ENCODE results near the gene CLDN4. TPM values are rescaled to one million over a fixed set of nuclear protein-coding genes. Genes with fewer than 3 reads are reported as not detected.

CLDN4 gene
- total and polyA plus RNA-seq, 9 of the 15 experiments (the other 6 are each of a cell fraction or from before 2014, with no cell fraction given), result 0.05 to 0.60 (median 0.06) TPM; not detected in 3

DNA sequence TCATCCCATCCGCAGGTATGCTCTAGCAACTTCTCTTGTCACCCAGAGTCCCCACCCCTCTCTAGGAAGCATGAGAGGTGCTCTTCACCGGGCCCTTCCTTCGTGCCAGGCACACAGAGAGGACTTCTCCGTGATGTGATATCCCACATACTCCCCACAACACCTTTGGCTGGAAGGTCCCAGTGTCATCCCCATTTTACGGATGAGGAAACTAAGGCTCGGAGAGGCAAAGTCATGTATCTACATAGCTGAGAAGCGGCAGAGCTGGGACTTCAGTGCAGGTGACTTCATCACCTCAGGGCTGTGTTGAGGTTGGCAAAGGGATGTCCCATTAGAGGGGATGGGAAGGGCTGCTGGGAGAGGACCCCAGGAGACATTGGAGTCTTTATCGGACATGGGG, 45.6 kb downstream of the CLDN4 start:
- no peak overlapping the region for H3K4me3 ChIP-seq
- in situ Hi-C loops (cut with MboI) (loop anchor here (10.0 kb wide), 1 partner anchor 328 kb away; no protein-coding TSS in a partner anchor), intact Hi-C loops (cut with micrococcal nuclease) (no loop called here)
- H3K9me1 ChIP-seq (ENCODE audit: control insufficient read depth, insufficient read depth, low read length), result no peaks in the 10 kb centered on the region
- ATAC-seq (no peak), DNase-seq (ENCODE audit: extremely low read depth in 1 of 4, low spot score in 3 of 4) (no peak), FAIRE-seq (no peak)
- POLR2A ChIA-PET, result no interaction called here
- BruUV-seq (replicated peaks), result no TSS peak
- H2AFZ ChIP-seq (ENCODE audit: low read depth, low read length), result no peak overlapping the region
- no peaks in the 10 kb centered on the region for H3K79me2 ChIP-seq (ENCODE audit: control insufficient read depth, insufficient read depth, low read length)
- no peak overlapping the region for H3K9ac ChIP-seq (ENCODE audit: insufficient read depth in 1 of 2, low read depth in 2 of 2, low read length in 2 of 2)
- 29% methylated on average over 8 of the region's 8 CpGs for WGBS (ENCODE audit: insufficient coverage, low coverage, missing lambda C conversion rate)
- H3K9me3 ChIP-seq (replicated peaks; ENCODE audit: control insufficient read depth, insufficient read depth, low read depth, low read length), result no peaks in the 10 kb centered on the region
- no peak overlapping the region for H3K27ac ChIP-seq (ENCODE audit: extremely low read depth, low read depth, low read length)
- H3K36me3 ChIP-seq (ENCODE audit: control insufficient read depth, insufficient read depth, low read length), result no peaks in the 10 kb centered on the region
- TF ChIP-seq KLF10 (CRISPR knock-in tag; IDR thresholded peaks at IDR 0.05) (no peak), BCOR (IDR thresholded peaks at IDR 0.05) (peak; percentile 63), RBM25 (IDR thresholded peaks at IDR 0.05; ENCODE audit: low read depth, low read length, severe bottlenecking) (peak; percentile 86), KDM1A (IDR thresholded peaks at IDR 0.05) (peak; percentile 30 to 61; a peak in 2 of 4 replicates)
- H3K4me1 ChIP-seq (replicated peaks in 1 of 2; ENCODE audit: control insufficient read depth in 2 of 2, insufficient read depth in 2 of 2, low read length in 2 of 2), result peaks cover 0 to 18% of the 10 kb centered on the region in 2 experiments; a peak in 2 of 5 replicates
- H3K4me2 ChIP-seq (ENCODE audit: insufficient read depth, low read length), result no peak overlapping the region
- H3K27me3 ChIP-seq (ENCODE audit: control insufficient read depth in 2 of 2, insufficient read depth in 2 of 2, low read length in 2 of 2), result peaks cover 21 to 75% of the 10 kb centered on the region in 2 experiments
- CTCF ChIA-PET (ENCODE audit: low intra/inter-chr PET ratio), result no interaction called here
- H4K20me1 ChIP-seq (replicated peaks; ENCODE audit: control insufficient read depth, insufficient read depth, low read length), result peaks cover 34% of the 10 kb centered on the region

DNA sequence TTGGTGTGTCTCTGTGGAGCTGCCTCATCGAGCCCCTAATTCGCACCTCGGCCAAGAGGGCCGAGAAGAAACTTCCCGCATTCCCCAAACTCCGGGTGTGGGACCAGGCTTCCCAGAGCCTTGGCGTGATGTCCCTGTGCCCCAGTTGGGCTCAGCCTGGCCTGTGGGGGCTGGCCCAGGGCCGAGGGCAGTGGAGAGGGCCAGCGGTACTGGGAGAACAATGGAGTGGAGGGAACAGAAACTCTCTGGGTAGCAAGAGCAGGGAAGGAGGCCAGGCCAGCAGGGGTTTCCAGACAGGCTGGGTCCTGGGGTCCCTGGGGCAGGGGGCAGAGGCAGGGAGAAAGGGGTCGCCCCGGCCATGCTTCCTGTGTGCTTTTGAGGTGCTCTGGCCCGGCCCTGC, 46.2 kb downstream of the CLDN4 start:
- Histone ChIP-seq H2AFZ (ENCODE audit: low read depth, low read length) (no peak overlapping the region), H3K4me1 (replicated peaks in 1 of 2; ENCODE audit: control insufficient read depth in 2 of 2, insufficient read depth in 2 of 2, low read length in 2 of 2) (peaks cover 0 to 12% of the 10 kb centered on the region in 2 experiments; a peak in 2 of 5 replicates), H3K27me3 (ENCODE audit: control insufficient read depth in 2 of 2, insufficient read depth in 2 of 2, low read length in 2 of 2) (peaks cover 21 to 73% of the 10 kb centered on the region in 2 experiments), H3K9ac (ENCODE audit: insufficient read depth in 1 of 2, low read depth in 2 of 2, low read length in 2 of 2) (peak overlapping the region in 1 of 2 experiments; percentile 37; a peak in 1 of 4 replicates), H3K9me1 (ENCODE audit: control insufficient read depth, insufficient read depth, low read length) (no peaks in the 10 kb centered on the region), H3K79me2 (ENCODE audit: control insufficient read depth, insufficient read depth, low read length) (no peaks in the 10 kb centered on the region), H3K9me3 (replicated peaks; ENCODE audit: control insufficient read depth, insufficient read depth, low read depth, low read length) (no peaks in the 10 kb centered on the region), H3K27ac (ENCODE audit: extremely low read depth, low read depth, low read length) (no peak overlapping the region), H3K4me2 (ENCODE audit: insufficient read depth, low read length) (no peak overlapping the region), H4K20me1 (replicated peaks; ENCODE audit: control insufficient read depth, insufficient read depth, low read length) (peaks cover 36% of the 10 kb centered on the region), H3K36me3 (ENCODE audit: control insufficient read depth, insufficient read depth, low read length) (no peaks in the 10 kb centered on the region), H3K4me3 (no peak overlapping the region)
- WGBS (ENCODE audit: insufficient coverage, low coverage, missing lambda C conversion rate), result 14% methylated on average over 12 of the region's 12 CpGs
- ChIA-PET POLR2A (no interaction called here), CTCF (ENCODE audit: low intra/inter-chr PET ratio) (no interaction called here)
- no peak for FAIRE-seq
- ATAC-seq, result no peak
- intact Hi-C loops (cut with micrococcal nuclease), result no loop called here
- DNase-seq (ENCODE audit: extremely low read depth in 1 of 4, low spot score in 3 of 4), result no peak
- in situ Hi-C loops (cut with MboI), result loop anchor here (10.0 kb wide), 1 partner anchor 328 kb away; no protein-coding TSS in a partner anchor
- no TSS peak for BruUV-seq (replicated peaks)
- no peak for TF ChIP-seq NFIX (CRISPR knock-in tag; IDR thresholded peaks at IDR 0.05; ENCODE audit: low read depth)
- no peak for TF ChIP-seq SREBF2 (CRISPR knock-in tag; IDR thresholded peaks at IDR 0.05)
- no peak for TF ChIP-seq ZNF212 (CRISPR knock-in tag; IDR thresholded peaks at IDR 0.05)
- no peak for TF ChIP-seq ILK (tag; IDR thresholded peaks at IDR 0.05; ENCODE audit: borderline replicate concordance, low read depth)
- TF ChIP-seq HMGN3 (IDR thresholded peaks at IDR 0.05; ENCODE audit: borderline replicate concordance, extremely low read depth, insufficient read length, low read depth, low read length), result no peak
- no peak for TF ChIP-seq IFI16 (CRISPR knock-in tag; IDR thresholded peaks at IDR 0.05)
- TF ChIP-seq CBFA2T2 (conservative IDR thresholded peaks at IDR 0.05), result no peak
- TF ChIP-seq, protein P1, sequence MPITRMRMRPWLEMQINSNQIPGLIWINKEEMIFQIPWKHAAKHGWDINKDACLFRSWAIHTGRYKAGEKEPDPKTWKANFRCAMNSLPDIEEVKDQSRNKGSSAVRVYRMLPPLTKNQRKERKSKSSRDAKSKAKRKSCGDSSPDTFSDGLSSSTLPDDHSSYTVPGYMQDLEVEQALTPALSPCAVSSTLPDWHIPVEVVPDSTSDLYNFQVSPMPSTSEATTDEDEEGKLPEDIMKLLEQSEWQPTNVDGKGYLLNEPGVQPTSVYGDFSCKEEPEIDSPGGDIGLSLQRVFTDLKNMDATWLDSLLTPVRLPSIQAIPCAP (CRISPR knock-in tag; IDR thresholded peaks at IDR 0.05; ENCODE audit: borderline replicate concordance), result no peak
- TF ChIP-seq, protein P2, sequence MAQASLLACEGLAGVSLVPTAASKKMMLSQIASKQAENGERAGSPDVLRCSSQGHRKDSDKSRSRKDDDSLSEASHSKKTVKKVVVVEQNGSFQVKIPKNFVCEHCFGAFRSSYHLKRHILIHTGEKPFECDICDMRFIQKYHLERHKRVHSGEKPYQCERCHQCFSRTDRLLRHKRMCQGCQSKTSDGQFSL (CRISPR knock-in tag; IDR thresholded peaks at IDR 0.05), result no peak
- TF ChIP-seq, protein P2 (tag; IDR thresholded peaks at IDR 0.05), result no peak
- TF ChIP-seq NR2C1 (IDR thresholded peaks at IDR 0.05), result no peak
- no peak for TF ChIP-seq NR2C1 (tag; IDR thresholded peaks at IDR 0.05)
- TF ChIP-seq BHLHE40 (IDR thresholded peaks at IDR 0.05; ENCODE audit: low read length), result no peak

Measured in K562 (cell line).